Spleen (tissue), 7 donors: ENCODE results near the gene ERC2.

Experiments used
- POLR2A ChIP-seq, 3 donors: fragments of 450-650 bp; IDR thresholded peaks; one replicate each; pipeline ENCODE4 v1.5.1; 2017; ENCODE audit warnings: antibody characterized with exemption in 3 of 3, mild to moderate bottlenecking in 1 of 3
- TF ChIP-seq, protein P1 (sequence below), 11 experiments: fragments of 200-600 bp in 7 of 11; fragments of 450-650 bp in 4 of 11; sonication (generic) in 4 of 11; IDR thresholded peaks in 8 of 11; conservative IDR thresholded peaks in 3 of 11; 1 replicate in 7 of 11; 2 replicates in 4 of 11; pipeline versions ENCODE4 v1.4.0 to v1.8.0; 2016 to 2021; ENCODE audit warnings: antibody characterized with exemption in 11 of 11, inconsistent platforms in 4 of 11, mild to moderate bottlenecking in 1 of 11
- donor health status: DM: no; HTN: no; CAD: no; lungs with moderate emphysema.
- donor health status: DM: no; HTN: no; CAD: no.
- donor health status: DM: no; HTN: no; CAD: no.

DNA sequence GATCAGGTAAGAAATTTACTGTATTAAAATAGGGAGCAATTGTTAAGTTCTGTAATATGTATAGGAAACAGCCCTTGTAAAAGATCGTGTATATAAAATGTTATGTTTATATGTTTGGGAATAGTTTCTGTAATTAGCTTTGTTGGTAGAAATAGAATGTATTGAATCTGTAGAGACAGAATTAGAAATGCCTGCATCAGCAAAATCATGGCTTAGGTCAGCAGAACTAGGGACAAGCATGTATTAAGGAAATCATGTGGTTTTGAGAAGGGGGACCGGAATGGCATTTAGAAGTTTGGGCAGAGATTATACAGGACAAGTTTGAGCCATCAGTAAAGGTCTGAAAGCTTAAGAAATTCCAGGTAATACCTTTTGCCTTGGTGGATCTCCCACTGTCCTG, 177.9 kb downstream of the ERC2 start:
- TF ChIP-seq, protein P1, sequence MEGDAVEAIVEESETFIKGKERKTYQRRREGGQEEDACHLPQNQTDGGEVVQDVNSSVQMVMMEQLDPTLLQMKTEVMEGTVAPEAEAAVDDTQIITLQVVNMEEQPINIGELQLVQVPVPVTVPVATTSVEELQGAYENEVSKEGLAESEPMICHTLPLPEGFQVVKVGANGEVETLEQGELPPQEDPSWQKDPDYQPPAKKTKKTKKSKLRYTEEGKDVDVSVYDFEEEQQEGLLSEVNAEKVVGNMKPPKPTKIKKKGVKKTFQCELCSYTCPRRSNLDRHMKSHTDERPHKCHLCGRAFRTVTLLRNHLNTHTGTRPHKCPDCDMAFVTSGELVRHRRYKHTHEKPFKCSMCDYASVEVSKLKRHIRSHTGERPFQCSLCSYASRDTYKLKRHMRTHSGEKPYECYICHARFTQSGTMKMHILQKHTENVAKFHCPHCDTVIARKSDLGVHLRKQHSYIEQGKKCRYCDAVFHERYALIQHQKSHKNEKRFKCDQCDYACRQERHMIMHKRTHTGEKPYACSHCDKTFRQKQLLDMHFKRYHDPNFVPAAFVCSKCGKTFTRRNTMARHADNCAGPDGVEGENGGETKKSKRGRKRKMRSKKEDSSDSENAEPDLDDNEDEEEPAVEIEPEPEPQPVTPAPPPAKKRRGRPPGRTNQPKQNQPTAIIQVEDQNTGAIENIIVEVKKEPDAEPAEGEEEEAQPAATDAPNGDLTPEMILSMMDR (IDR thresholded peaks at IDR 0.05 in 8 of 11, conservative IDR thresholded peaks at IDR 0.05 in 3 of 11): no peak
- no peak for TF ChIP-seq POLR2A (IDR thresholded peaks at IDR 0.05)
